DMS153 treated with DMSO at 0.1 percent for 48 hours (cell line): ENCODE data around the gene CPVL.
"Not testable (repeated sequence)": the region's sequence is repeated elsewhere in the genome, so short reads cannot be mapped to it uniquely, and the experiment has no call there.

Source experiments
- DNase-seq: peaks from one replicate; lab custom pipeline; 2025; ENCODE audit not compliant: unreplicated experiment; lab: John Stamatoyannopoulos, UW

CPVL gene

DNA sequence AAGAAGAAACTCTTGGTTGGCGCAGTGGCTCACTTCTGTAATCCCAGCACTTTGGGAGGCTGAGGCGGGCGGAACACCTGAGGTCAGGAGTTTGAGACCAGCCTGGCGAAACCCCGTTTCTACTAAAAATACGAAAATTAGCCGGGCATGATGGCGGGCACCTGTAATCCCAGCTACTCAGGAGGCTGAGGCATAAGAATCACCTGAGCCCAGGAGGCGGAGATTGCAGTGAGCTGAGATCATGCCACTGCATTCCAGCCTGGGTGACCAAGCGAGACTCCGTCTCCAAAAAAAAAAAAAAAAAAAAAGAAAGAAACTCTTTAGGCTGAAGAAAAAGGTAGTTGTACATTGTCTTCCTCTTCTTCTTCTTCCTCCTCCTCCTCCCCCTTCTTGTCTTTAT lies 53.2 kb downstream of the CPVL start:
- DNase-seq = not testable (repeated sequence)

DNA sequence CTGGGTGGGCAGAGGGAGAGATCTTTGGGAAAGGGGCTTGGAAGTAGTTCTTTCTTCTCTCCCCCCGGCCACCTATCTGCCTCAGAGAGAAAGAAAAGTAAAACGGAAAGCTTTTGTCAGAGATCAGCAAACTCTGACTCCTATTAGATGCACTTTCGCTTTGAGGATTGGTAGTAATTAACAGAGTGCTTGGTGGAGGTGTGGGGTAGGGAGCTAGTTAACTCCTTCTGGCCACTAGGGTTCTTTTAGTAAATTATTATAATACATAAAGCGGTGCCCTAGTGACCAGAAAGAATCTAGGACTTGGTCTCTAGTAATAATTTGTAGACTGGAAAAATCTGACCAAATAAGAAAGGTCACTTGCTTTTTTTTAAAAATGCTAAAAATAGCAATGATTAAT lies 54.6 kb downstream of the CPVL start:
- DNase-seq = peak; percentile 38

DNA sequence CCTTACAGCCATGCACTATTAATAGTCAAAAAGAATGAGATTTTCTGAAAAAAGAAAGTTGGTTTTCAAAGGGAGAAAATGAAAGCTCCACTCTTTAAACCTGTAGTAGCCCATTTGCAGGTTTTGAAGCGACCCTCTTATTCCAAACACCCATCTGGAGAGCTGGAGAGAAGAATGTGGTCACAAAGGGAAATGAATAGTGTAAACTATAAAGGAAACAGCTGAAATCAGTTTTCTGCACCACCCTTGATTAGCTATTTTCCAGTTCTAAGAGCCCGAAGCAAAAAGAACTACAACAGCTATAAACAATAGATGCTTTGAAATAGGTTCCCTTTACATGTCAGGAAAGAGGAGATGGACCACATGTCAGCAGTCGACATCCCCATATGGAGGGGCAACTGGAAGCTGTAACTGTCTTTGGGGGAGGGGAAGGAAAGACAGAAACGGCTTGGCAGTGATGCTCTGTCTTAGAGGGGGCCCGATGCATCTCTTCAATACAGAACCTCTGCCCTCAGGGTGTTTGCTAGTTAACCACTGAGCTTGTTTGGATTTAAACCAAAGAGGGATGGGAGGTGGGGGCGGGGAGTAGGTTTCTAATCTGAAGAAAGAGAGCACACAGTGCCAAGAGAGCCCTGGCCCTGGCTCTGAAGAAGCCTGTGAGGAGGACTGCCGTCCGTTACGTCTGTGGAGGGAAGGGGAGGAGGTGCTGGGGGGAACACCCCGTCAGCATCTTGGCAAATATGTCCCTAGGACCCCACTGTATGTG lies 55.3 kb downstream of the CPVL start:
- peak; percentile 45 for DNase-seq

DNA sequence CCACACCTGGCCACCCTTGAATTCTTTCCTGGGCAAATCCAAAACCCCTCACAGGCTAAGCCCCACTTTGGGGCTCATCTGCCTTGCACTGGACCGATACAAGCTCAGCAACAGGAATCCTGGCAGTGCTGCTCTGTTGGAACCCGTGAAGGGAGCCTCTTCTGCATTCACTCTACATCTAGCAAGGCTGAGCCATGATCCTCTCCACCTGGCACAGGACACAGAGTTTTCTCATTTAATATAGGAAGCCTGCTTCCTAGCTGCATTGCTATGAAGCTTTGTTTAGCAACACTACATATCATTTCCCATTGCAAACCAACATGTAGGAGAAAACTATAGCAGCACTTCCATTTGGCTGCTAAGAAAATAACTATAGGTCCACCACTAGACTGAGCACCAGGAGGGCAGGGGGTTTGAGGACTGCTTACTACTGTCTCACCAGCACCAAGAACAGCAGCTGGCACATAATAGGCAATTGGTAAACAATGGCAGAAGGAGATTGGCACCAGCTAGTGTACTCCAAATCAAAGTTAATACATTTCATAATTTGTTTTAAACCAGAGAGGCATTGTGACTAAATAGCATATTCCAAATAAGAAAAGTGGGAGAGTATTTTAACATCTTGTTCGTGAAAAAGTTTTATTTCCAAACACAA lies 56.1 kb downstream of the CPVL start:
- no peak for DNase-seq

DNA sequence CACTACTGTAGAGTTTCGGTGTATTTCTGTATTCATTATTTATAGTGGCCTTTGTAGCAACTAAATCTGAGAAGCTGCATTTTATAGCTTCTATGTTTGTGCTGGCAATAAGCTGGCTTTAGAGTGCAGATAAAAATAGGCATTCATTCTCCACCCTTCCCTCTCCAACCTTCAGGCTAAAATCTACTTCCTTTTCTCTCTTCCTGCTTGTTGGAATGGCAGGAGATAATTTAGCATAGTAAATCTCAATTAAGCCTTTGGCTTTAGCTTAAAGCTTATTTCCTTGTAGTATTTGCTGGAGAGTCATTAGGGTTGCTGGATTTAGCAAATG lies 58.5 kb downstream of the CPVL start:
- DNase-seq = peak; percentile 83

DNA sequence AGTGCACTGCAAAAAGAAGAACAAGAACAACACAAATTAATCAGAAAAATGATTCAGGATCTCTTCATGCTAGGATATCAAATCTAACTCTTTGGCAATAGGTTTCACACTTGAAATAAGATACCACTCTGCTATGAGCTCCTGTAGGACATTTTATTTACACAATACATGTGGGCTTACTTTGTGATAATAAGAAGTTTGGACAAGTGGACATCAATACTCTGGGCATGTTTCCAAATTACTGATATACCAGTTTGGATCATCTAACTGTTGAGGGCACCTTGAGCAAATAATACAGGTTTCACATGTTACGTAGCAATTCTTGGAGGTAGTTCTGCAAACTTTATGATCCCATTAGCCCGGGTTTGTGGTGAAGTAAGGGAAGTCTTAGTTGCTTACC lies 59.8 kb downstream of the CPVL start:
- peak; percentile 94 for DNase-seq

DNA sequence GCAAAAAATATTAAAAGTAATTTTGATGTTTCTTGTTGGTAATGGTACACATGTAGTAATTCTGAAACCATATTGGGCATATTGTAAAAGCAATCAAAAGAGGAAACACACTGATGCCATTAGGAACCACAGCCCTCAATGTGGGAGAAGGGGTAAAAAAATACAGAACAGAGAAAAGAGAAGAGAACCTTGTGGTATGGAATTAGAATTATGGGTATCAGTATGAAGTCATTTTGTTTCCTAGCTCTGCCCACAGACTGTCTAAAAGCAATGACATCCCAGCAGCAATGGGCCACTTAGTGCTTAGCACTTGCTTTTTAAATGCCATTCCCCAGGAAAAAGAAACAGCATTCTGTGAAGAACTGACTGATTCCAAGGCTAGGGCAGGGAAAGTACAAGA lies 61.5 kb downstream of the CPVL start:
- no peak for DNase-seq

DNA sequence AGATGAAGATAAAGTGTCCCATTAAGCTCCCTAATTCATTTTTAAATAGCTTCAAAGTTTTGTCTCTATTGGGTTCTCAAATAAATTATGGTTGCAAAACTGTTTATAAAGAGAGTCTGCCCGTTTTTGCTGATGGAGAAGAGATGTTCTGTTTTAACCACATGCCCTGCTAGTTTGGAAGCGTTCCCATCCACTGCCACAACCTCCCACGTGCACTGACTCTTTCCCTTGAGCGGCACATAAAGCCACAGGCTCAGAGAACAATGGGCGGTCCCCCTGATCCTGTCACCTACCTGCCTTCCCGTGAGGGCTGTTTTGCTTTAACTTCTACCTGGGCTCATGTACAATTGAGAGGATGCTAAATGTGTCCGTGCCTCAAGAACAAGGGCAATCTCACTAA lies 65.5 kb downstream of the CPVL start:
- no peak for DNase-seq

DNA sequence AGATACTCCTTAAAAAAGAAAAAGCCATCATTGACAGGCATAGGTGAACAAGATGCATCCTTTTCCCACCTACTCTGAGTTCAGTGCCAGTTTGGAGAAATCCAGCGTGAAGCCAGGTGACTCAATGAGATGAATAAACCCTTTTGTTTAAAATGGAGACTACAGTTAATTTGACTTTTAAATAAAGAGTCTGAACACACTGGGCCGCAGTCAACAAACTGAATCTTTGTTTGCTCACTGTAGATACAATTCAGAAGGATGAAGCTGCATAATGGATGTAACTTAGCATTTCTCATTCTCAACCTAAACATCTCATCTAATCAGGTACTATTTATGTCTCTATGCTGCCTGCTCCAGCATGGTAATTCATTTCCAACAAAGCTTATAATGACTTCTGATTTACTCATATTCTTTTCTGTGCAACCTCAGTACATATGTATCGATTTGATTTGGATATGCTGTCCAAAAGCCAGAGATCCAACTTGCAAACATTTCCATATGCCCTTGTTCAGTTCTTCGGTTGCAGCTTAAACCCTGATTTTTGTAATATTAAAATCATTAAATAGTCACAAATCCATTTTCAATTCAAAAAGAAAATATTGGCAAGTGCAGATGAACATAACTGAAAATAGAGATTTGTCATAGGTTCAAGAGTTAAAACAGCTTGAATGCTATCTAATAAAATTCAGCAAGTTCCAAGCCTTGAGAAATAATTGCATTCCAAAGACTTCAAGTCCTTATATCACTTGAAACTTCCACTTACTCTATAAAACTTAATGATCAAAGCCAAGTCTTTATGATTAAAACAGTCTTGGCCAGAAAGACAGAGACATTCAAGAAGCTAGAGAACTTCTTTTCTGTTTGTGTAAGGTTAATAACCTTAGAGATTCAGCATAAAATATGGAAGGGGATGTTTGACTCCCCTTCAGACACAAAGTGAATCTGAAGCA lies 67.8 kb downstream of the CPVL start:
- DNase-seq = peak; percentile 48

DNA sequence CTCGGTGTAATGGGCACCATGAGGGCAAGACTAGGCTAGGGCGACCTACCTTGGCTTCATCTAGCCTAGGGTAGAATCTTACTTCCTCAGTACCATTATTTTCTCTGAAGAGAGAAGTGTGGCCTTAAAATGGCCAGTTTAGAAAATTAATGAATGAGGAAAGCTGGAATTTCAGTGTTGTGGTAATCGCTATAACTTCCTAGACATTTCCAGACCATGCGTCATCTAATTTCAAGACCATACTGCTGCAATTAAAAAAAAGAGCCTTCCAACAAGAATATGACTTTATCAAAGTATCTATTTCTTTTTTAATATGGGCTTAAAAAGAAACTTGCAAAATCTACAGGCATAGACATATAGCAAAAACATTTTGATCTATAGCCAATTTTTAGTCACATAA lies 68.5 kb downstream of the CPVL start:
- no peak for DNase-seq

DNA sequence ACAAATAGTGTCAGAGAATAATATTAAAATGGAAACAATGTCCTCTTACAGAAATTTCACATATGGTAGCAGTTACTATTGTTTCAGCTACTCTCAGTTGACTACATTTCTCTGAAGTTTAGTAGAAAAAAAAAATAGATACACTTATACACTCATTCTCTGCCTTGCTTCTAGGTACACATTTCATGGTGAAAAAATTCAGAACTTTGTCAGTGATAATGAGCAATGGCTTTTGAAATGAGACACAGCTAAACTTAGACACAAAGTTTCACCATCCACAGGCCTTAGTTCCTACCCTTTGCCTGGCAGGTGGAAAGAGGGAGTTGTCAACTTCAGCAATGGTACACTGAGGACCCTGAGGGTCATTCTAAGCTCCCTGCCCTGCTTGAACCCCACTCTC lies 69.2 kb downstream of the CPVL start:
- no peak for DNase-seq

DNA sequence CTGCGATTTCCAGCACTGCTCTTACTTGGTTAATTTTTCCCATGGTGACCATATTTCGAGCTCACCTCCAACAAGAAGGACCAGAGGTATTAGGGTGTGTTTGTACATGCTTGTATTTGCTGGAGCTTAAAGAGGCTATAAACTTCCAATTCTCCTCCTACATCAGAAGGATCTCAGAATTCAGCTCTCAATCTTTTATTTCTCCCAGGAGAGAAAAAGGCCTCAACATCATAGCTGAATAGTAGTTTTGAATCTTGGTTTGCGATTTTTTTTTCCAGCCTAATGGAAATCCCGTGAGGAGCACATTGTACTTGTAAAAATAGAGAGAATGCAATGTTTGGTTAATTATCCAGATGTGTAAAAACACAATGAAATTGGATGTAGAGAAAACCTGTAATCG lies 69.7 kb downstream of the CPVL start:
- no peak for DNase-seq

DNA sequence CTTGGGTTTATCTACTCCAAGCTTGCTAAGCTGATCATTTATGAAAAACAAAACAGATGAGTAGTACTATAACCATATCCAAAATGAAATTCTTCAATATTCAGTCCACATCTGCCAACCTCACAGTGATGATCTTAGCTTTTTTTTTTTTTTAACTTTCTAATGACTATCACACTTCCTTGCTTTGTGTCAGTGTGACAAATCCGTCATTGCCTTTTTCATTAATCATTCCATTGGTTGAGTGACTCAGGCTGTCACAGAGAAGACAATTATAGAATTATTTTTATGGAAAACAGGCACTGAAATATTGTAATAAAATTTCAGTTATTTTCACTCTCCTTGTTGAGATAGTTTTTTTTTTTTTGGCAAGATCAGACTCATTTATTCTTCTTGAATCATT lies 70.7 kb downstream of the CPVL start:
- DNase-seq = no peak

DNA sequence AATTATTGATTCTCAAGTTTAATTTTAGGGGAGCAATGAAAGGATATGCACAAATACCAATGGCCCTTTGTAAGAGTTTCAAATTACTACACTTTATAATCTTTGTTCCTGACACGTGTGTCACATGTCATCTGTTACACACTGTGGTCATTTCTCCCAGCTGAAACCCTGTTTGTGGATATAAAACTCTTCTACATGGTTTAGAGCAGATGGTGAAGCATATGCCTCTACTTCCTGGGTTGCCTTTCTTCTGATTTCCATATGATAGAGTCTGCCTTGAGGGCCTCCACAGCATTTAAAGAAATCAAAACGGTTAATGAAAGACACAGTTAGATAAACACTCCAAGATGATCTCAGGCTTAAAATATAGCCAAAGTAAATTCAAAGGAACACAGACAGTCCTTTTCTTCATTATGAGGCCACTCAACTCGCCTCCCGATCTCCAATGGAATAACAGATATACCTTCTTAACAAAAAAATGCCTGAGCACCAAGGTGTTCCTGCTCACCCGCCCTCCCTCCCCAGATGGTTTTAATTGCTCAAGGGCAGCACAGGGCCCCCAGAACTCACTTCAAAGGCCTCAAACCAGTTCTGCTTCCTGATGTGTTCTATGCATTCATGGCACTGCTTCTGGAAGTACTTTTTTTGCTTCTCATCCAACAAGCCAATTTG lies 75.0 kb downstream of the CPVL start:
- DNase-seq = no peak

DNA sequence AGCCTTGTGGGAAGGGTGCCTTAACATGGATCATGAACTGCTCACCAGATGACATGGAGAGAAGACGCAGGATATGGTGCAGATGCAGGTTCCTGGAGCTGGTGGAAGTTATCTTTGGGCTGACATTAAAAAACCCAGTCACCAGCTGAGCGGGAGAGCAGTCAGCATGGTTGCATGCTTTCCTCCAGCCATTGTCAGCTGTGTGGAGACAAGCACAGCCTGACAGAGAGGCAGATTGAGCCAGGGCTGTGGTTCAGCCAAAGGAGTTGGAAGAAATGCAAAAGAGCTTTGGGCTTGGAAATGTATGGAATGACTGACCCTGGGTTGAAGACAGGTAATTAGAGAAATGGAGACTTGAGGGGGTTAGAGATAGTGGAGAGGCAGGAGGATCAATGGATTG lies 79.7 kb downstream of the CPVL start:
- no peak for DNase-seq

DNA sequence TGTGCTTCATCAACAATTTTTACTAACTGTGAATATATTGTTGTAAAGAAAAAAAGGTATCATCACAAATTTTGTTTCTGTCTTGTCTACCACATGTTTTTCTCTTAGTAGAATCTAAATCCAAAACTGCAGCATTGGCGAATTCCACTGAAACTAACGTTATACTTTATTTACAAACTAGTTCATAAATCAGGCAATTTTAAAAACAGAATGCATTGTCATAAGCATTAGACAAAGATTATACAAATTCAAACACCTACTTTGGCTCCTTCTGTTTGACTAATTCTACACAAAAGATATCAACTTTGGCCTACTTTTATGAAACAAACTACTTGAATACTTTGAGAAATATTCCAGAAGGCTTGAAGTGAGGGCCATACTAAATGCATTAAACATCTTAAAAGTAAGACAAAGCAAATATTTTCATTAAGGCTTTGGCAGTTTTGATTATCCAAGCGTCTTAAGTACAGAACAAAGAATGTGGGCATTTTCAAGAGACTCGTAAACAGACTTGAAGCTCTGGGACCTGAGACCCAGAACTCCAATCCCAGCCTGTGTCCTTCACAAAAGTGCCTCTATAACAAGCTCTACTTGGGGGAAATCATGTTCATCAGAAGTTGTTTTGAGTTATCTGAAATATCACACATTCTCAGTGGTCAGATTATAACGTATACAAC lies 81.0 kb downstream of the CPVL start:
- no peak for DNase-seq

DNA sequence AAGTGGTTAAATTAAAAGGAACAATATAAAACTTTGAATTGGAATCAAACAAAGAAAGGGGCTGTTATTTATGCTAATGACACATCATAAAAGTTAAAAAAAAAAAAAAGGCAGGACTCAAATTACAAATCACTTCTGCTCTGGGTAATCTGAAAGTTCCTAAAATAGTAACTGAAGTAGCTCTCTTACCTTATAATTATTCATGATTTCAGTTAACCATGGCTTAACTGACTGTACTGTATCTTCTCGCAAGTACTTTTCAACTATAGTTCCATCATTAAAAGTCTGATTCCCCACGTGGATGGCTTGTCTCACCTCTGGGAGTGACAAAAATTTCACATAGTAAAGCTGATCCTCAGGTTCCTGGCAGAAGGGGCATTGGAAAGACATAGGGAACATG lies 82.5 kb downstream of the CPVL start:
- DNase-seq = no peak

DNA sequence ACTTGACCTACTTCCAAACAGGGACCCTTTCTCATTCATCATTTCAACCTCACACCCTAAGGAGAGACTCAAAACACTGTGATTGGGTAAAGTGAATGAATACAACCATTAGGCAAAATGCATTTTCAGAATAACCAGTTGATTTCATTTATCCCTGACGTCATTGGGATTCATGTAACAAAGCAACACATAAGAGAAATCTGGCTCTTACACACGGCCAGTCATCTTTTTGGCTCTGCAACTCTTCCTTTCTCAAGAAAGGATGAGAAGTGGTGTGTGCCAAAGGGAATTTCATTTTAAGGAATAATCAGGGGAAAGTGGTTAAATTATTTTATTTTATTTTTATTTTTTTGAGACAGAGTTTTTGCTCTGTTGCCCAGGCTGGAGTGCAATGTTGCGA lies 83.1 kb downstream of the CPVL start:
- DNase-seq = no peak

DNA sequence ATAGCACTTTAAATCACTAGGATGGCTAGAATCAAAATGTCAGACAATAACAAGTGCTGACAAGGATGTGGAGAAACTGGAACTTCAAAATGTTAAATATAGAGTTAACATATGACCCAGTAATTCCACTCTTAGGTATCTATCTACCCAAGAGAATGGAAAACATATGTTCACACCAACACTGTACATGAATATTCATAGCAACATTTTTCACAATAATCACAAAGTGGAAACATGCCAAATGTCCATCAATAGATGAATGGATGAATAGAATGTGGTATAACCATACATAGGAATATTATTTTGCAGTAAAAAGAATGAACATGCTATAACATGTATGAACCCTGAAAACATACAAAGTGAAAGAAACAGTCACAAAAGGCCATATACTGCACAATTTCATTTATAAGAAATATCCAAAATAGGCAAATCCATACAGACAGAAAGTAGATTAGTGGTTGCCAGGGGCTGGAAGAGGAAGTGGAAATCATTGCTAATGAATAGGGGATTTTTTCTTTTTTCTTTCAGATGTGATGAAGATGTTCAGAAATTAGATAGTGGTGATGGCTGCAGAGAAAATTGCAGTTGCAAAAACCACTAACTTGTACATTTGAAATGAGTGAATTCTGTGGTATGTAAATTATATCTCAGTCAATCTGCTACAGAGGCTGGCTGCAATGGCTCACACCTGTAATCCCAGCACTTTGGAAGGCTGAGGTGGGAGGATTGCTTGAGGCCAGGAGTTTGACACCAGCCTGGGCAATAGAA lies 93.0 kb downstream of the CPVL start:
- no peak for DNase-seq

DNA sequence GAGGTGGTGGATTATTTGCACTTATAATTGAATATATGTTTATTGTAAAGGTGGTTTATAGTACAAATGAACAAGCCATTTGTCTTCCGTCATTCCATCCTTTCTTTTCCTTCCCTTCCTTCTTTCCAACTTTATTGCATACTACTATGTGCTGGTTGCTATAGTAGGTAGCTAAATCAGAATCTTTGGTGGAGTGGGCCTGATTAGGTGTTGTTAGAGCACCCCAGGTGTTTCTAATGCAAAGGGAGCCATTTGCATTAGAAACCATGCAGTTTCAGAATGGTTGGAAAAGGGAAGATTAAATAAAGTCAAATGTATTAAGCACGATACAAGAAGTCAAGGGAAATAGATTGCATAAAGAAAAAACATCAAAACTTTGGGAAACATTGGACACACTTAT lies 99.4 kb downstream of the CPVL start:
- DNase-seq = no peak
